Measurements from ENCODE around the gene PTPN23.
"Not testable (repeated sequence)": the region's sequence is repeated elsewhere in the genome, so short reads cannot be mapped to it uniquely, and the experiment has no call there.

The PTPN23 gene

GRCh38 chr3:47452453-47453215, 71.8 kb downstream of the PTPN23 start:
- DNase-seq (ENCODE audit: low read depth), result no peak

GRCh38 chr3:47455806-47456452, 75.1 kb downstream of the PTPN23 start:
- DNase-seq (ENCODE audit: low read depth), result no peak

GRCh38 chr3:47456984-47457383, 76.2 kb downstream of the PTPN23 start:
- DNase-seq (ENCODE audit: low read depth), result no peak

GRCh38 chr3:47459534-47460085, 78.8 kb downstream of the PTPN23 start:
- not testable (repeated sequence) for DNase-seq (ENCODE audit: low read depth)
